HT1080 (cell line): Measurements from ENCODE around the gene CCDC178. TPM values are rescaled to one million over a fixed set of nuclear protein-coding genes. Genes with fewer than 3 reads are reported as not detected.

Experiments used
- DNase-seq: peaks from one replicate; pipeline ENCODE4 v3.0.0-alpha.2; 2015; ENCODE audit warnings: low read depth
- total RNA-seq: library from RNA; depleted of rRNA; stranded (reverse); fragments of >200 nt; shearing (Covaris generic); gene quantifications from 2 replicates; pipeline ENCODE4 v1.2.3, GENCODE V29; 2014

Gene CCDC178
- total RNA-seq, 1 experiment from 2014 or later: not detected

- DNase-seq: peak; percentile 94
Measured at GRCh38 chr18:32920796-32921787, 519.4 kb downstream of the CCDC178 start.

DNA sequence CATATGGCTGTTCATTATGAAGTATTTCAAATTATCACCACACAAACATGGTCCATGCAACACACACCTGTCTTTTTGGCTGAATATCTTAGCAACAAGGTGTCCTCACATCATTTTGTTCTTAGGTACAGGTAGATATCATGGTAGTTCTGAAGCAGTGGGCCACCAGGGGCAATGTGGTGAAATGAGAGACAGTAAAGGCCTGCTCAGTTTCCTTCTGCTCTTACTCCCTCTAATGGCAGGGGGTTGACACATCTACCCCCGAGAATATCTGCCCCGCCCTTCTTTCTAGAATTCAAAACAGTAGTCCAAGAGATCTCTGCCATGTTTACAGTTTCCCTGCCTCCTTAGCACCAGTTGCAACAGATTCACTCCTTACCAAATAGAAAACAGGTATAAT, 520.7 kb downstream of the CCDC178 start:
- peak; percentile 72 for DNase-seq

- DNase-seq: no peak
Measured at GRCh38 chr18:32918692-32919250, 521.8 kb downstream of the CCDC178 start.

- no peak for DNase-seq
Measured at GRCh38 chr18:32915516-32915915, 525.0 kb downstream of the CCDC178 start.

- DNase-seq: peak; percentile 84
Measured at GRCh38 chr18:32911660-32912284, 528.7 kb downstream of the CCDC178 start.

GRCh38 chr18:32910694-32911296, 529.7 kb downstream of the CCDC178 start:
- peak; percentile 43 for DNase-seq

DNA sequence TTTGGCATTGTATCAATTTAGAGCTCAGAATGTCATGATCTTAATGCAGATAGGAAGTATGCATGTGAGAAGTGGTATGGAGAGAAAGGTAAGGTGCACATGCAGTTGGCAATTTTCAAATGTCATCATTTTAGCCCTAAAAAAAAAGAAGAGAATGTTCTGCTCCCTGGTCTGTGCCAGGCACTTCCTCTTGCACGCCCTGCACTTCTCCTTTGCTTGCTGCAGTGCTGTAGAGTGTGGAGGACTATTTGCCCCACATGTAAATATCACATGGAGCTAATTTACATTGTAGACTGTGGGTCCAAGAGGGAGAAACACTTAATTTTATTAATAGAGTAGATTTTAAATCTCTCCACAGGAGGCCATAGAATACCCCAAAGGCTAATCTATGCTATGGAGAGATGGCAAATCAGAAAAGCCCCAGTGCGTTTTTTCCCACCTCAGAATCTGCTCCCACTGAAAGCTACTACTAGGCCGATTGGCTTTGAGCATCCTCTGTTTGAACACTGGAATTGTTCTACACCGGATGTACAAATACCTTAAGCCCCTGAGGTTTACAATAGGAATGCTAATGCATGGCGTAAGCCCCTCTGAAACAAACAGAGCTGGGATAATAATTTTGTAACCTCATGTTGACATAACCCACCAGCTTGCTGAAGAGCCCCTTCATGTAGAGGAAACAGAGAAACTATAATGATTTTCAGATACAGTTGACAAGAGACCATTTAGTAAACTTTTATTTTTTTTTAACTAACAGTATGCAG, 530.5 kb downstream of the CCDC178 start:
- DNase-seq: no peak

DNA sequence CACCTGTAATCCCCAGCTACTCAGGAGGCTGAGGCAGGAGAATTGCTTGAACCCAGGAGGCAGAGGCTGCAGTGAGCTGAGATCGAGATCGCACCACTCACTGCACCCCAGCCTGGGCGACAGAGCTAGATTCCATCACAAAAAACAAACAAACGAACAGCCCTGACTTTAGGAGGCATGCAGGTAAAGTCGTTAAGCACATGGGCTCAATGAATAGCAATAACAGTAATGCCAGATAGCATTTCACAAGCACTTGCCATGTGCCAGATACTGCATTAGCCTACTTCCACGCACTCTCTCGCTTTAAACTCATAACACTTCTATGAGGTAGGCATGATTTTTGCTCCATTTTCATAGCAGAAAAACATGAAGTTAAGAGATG, 532.1 kb downstream of the CCDC178 start:
- no peak for DNase-seq

GRCh38 chr18:32907648-32908423, 532.7 kb downstream of the CCDC178 start:
- DNase-seq: no peak

DNA sequence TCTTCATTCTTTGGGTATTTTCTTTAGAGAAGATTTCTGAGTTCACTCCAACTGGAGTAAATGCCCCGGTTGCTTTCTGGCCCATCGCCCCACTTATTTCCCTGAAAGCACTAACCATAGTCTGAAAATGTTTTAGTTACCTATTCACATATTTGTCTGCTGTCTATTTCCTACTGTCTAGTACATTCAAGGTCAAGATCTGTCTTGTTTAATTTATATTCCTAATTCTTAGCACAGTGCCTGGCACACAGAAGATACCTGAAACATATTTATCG, 533.3 kb downstream of the CCDC178 start:
- DNase-seq: no peak

- DNase-seq: peak; percentile 4
Measured at GRCh38 chr18:32906506-32907310, 533.8 kb downstream of the CCDC178 start.

- no peak for DNase-seq
Measured at GRCh38 chr18:32905651-32906050, 534.9 kb downstream of the CCDC178 start.

- DNase-seq: no peak
Measured at GRCh38 chr18:32902568-32903330, 537.8 kb downstream of the CCDC178 start.

GRCh38 chr18:32899819-32900218, 540.7 kb downstream of the CCDC178 start:
- peak; percentile 25 for DNase-seq

- DNase-seq: no peak
Measured at GRCh38 chr18:32896776-32897547, 543.6 kb downstream of the CCDC178 start.

GRCh38 chr18:32893915-32894314, 546.6 kb downstream of the CCDC178 start:
- DNase-seq: peak; percentile 44

- DNase-seq: no peak
Measured at GRCh38 chr18:32891797-32892196, 548.7 kb downstream of the CCDC178 start.

DNA sequence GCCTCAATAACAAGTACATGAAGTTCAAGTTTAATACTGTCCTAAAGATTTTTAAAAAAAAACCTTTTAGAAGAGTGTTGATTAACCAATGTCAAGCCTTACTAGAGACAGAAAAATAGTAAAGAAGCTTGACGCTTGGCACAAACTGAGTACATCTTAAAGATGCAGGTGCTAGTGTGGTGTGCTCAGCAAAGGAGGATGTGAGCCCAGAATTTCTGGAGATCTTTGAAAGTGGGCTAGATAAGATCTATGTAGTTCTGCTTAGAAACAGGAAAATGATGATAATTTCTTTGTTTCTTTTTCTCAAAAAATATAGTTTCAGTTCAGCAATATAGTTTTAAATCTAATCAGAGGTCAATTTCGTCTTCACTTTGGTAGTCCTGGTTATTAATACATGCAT, 549.4 kb downstream of the CCDC178 start:
- DNase-seq: no peak
